H1 (cell line): ENCODE results near the gene PEAK1. TPM values are rescaled to one million over a fixed set of nuclear protein-coding genes. Genes with fewer than 3 reads are reported as not detected.

Experiments used
- CTCF ChIA-PET: fragments of 300-600 bp; sonication (Branson Sonifier 250); formaldehyde crosslinking; loops from one replicate; lab custom pipeline; 2021; ENCODE audit not compliant: partially characterized antibody; lab: Charles Lee
- POLR2A ChIA-PET: fragments of 300-600 bp; sonication (Branson Sonifier 250); formaldehyde crosslinking; loops from one replicate; lab custom pipeline; 2021; ENCODE audit warnings: inconsistent platforms; ENCODE audit not compliant: partially characterized antibody; lab: Charles Lee
- DNase-seq, 2 experiments: peaks; one replicate each; pipeline versions ENCODE4 v3.0.0 to v3.0.0-alpha.2; 2010 to 2022; ENCODE audit warnings: low spot score in 2 of 2, low read depth in 1 of 2, mixed read lengths in 1 of 2
- FAIRE-seq: peaks from 2 replicates; lab custom pipeline; 2011; peaks lifted over from hg19 to GRCh38; lab: Jason Lieb, UNC
- H2AFZ ChIP-seq: 2 replicates; pipeline ENCODE4 v1.8.1; 2012; ENCODE audit warnings: low read length, inconsistent platforms
- H2AK5ac ChIP-seq: 2 replicates; pipeline ENCODE4 v1.6.1; 2013; ENCODE audit warnings: low read depth, low read length
- H2BK120ac ChIP-seq: replicated peaks from 2 replicates; pipeline ENCODE3; 2013; ENCODE audit warnings: low read depth, low read length, inconsistent platforms
- H2BK12ac ChIP-seq: 2 replicates; pipeline ENCODE4 v1.6.1; 2013; ENCODE audit warnings: low read depth, low read length
- H2BK15ac ChIP-seq: 2 replicates; pipeline ENCODE4 v1.6.1; 2013; ENCODE audit warnings: low read length
- H2BK20ac ChIP-seq: 2 replicates; pipeline ENCODE4 v1.6.1; 2013; ENCODE audit warnings: low read length
- H2BK5ac ChIP-seq: 2 replicates; pipeline ENCODE4 v1.6.1; 2013; ENCODE audit warnings: low read depth, low read length
- H3K14ac ChIP-seq: 2 replicates; pipeline ENCODE4 v1.6.1; 2013; ENCODE audit warnings: inconsistent platforms; ENCODE audit not compliant: insufficient read length
- H3K18ac ChIP-seq: 2 replicates; pipeline ENCODE4 v1.6.1; 2013; ENCODE audit warnings: low read length; ENCODE audit errors: extremely low read depth
- H3K23ac ChIP-seq: 2 replicates; pipeline ENCODE4 v1.6.1; 2013; ENCODE audit warnings: inconsistent platforms; ENCODE audit not compliant: insufficient read length
- H3K23me2 ChIP-seq: 2 replicates; pipeline ENCODE4 v1.6.1; 2013; ENCODE audit warnings: low read depth, low read length
- H3K27ac ChIP-seq: 2 replicates; pipeline ENCODE4 v1.6.1; 2011; ENCODE audit warnings: low read depth, low read length, inconsistent platforms
- H3K27me3 ChIP-seq, 4 experiments: replicated peaks in 1 of 4; 1 replicate in 1 of 4; 2 replicates in 3 of 4; pipeline versions ENCODE4 v1.6.1 to v1.8.1; 2011 to 2013; ENCODE audit warnings: low read length in 3 of 4, mild to moderate bottlenecking in 3 of 4, inconsistent platforms in 2 of 4, mixed read lengths in 2 of 4, moderate library complexity in 1 of 4; ENCODE audit not compliant: control insufficient read depth in 3 of 4, insufficient read depth in 3 of 4; ENCODE audit errors: extremely low read depth in 1 of 4
- H3K36me3 ChIP-seq, 4 experiments: 2 replicates each; pipeline versions ENCODE4 v1.6.1 to v1.8.1; 2011 to 2013; ENCODE audit warnings: mild to moderate bottlenecking in 4 of 4, low read length in 3 of 4, moderate library complexity in 2 of 4, control low read depth in 1 of 4, inconsistent platforms in 1 of 4; ENCODE audit not compliant: insufficient read depth in 4 of 4, control insufficient read depth in 2 of 4
- H3K4ac ChIP-seq: replicated peaks from 2 replicates; pipeline ENCODE3; 2013; ENCODE audit warnings: low read length, low read depth, mixed read lengths, inconsistent platforms; ENCODE audit not compliant: insufficient read length
- H3K4me1 ChIP-seq, 4 experiments: replicated peaks in 1 of 4; 1 replicate in 1 of 4; 2 replicates in 3 of 4; pipeline versions ENCODE4 v1.6.1 to v1.8.1; 2011 to 2013; ENCODE audit warnings: low read length in 3 of 4, inconsistent platforms in 2 of 4, mixed read lengths in 1 of 4; ENCODE audit not compliant: insufficient read depth in 4 of 4, control insufficient read depth in 3 of 4
- H3K4me2 ChIP-seq, 2 experiments: 2 replicates each; pipeline versions ENCODE4 v1.6.1 to v1.8.1; 2011 to 2013; ENCODE audit warnings: low read depth in 2 of 2, low read length in 2 of 2, control low read depth in 1 of 2, inconsistent platforms in 1 of 2, mild to moderate bottlenecking in 1 of 2; ENCODE audit not compliant: insufficient read depth in 1 of 2
- H3K4me3 ChIP-seq, 4 experiments: fragments of 200-600, 300-600 bp in 1 of 4; sonication (generic), shearing (Covaris generic), sonication (Bioruptor Twin) in 1 of 4; 2 replicates each; pipeline versions ENCODE4 v1.5.1 to v1.8.1; 2011 to 2016; ENCODE audit warnings: low read length in 4 of 4, low read depth in 3 of 4, control low read depth in 2 of 4, inconsistent platforms in 2 of 4, mild to moderate bottlenecking in 2 of 4, mixed read lengths in 1 of 4, moderate library complexity in 1 of 4; ENCODE audit not compliant: insufficient read depth in 2 of 4; ENCODE audit errors: extremely low read depth in 1 of 4
- H3K56ac ChIP-seq: replicated peaks from 2 replicates; pipeline ENCODE3; 2013; ENCODE audit warnings: low read depth, mild to moderate bottlenecking, mixed read lengths, low read length, inconsistent platforms; ENCODE audit not compliant: insufficient read length
- H3K79me1 ChIP-seq: 2 replicates; pipeline ENCODE4 v1.6.1; 2013; ENCODE audit warnings: low read depth, low read length, control low read depth
- H3K79me2 ChIP-seq, 2 experiments: 2 replicates each; pipeline versions ENCODE4 v1.6.1 to v1.8.1; 2012 to 2013; ENCODE audit warnings: low read length in 2 of 2, mild to moderate bottlenecking in 2 of 2, inconsistent platforms in 1 of 2; ENCODE audit not compliant: insufficient read depth in 2 of 2, control insufficient read depth in 1 of 2
- H3K9ac ChIP-seq, 4 experiments: replicated peaks in 1 of 4; 1 replicate in 1 of 4; 2 replicates in 3 of 4; pipeline versions ENCODE4 v1.6.1 to v1.8.1; 2011 to 2013; ENCODE audit warnings: low read depth in 3 of 4, low read length in 3 of 4, control low read depth in 2 of 4, mild to moderate bottlenecking in 2 of 4, moderate library complexity in 2 of 4, inconsistent platforms in 1 of 4; ENCODE audit errors: extremely low read depth in 1 of 4
- H3K9me3 ChIP-seq, 2 experiments: 2 replicates each; pipeline versions ENCODE4 v1.6.1 to v1.8.1; 2012 to 2013; ENCODE audit warnings: mild to moderate bottlenecking in 2 of 2, moderate library complexity in 2 of 2, control low read depth in 1 of 2, inconsistent platforms in 1 of 2, low read depth in 1 of 2, low read length in 1 of 2, mixed read lengths in 1 of 2; ENCODE audit not compliant: insufficient read depth in 2 of 2
- H4K20me1 ChIP-seq, 2 experiments: replicated peaks in 1 of 2; 2 replicates each; pipeline versions ENCODE3 to v1.8.1; 2011 to 2013; ENCODE audit warnings: inconsistent platforms in 2 of 2, low read length in 2 of 2, mild to moderate bottlenecking in 1 of 2; ENCODE audit not compliant: insufficient read depth in 2 of 2, control insufficient read depth in 1 of 2
- H4K5ac ChIP-seq: 2 replicates; pipeline ENCODE4 v1.6.1; 2013; ENCODE audit warnings: low read length, low read depth, mixed read lengths, inconsistent platforms; ENCODE audit not compliant: insufficient read length
- H4K8ac ChIP-seq: 2 replicates; pipeline ENCODE4 v1.8.0; 2013; ENCODE audit warnings: mild to moderate bottlenecking, moderate library complexity, low read length, inconsistent platforms; ENCODE audit not compliant: insufficient read depth; ENCODE audit errors: extremely low read depth
- H4K91ac ChIP-seq: replicated peaks from 2 replicates; pipeline ENCODE3; 2013; ENCODE audit warnings: low read length, mixed read lengths, inconsistent platforms; ENCODE audit not compliant: insufficient read length
- BRCA1 ChIP-seq: IDR thresholded peaks from 2 replicates; pipeline ENCODE4 v1.6.1; 2012; ENCODE audit warnings: low read depth, low read length, improper control_type of control experiment
- NANOG ChIP-seq: IDR thresholded peaks from 2 replicates; pipeline ENCODE4 v1.6.1; 2011; ENCODE audit warnings: low read length, low read depth, mild to moderate bottlenecking, inconsistent platforms; ENCODE audit not compliant: insufficient read depth, poor library complexity, severe bottlenecking
- RNF2 ChIP-seq: fragments of 200-900, 300-1000 bp; sonication (generic); IDR thresholded peaks from 2 replicates; pipeline ENCODE4 v1.7.1; 2016; ENCODE audit warnings: borderline replicate concordance, low read depth, mild to moderate bottlenecking, antibody characterized with exemption, low read length; ENCODE audit not compliant: poor library complexity, severe bottlenecking; ENCODE audit errors: missing control alignments
- WGBS, 2 experiments: shearing (Covaris generic) in 1 of 2; methylation state at CpG; one replicate each; pipeline versions ENCODE4 v1.1.6 to v1.1.7; 2013 to 2015; ENCODE audit warnings: low lambda C conversion rate in 2 of 2, mixed read lengths in 2 of 2, inconsistent platforms in 1 of 2, low coverage in 1 of 2, missing lambda C conversion rate in 1 of 2; ENCODE audit not compliant: insufficient replicate concordance in 2 of 2, insufficient coverage in 1 of 2, insufficient read length in 1 of 2; ENCODE audit errors: extremely low coverage in 1 of 2, missing lambda C conversion rate in 1 of 2; 5-methylcytosine and 5-hydroxymethylcytosine counted together
- polyA plus RNA-seq, 7 experiments: library from polyadenylated mRNA; depleted of rRNA in 3 of 7; stranded (reverse) in 5 of 7; unstranded in 2 of 7; fragments of >200 nt in 5 of 7; fragments of 200-250 nt in 2 of 7; gene quantifications; 1 replicate in 5 of 7; 2 replicates in 1 of 7; 4 replicates in 1 of 7; pipeline versions ENCODE4 v1.2.1 to v1.2.3, GENCODE V29; 2011 to 2013; ENCODE audit warnings: missing spikeins in 2 of 7, mixed read lengths in 2 of 7
- total RNA-seq: library from RNA; stranded (reverse); fragmentation: NEBNext Ultra II Directional; extraction: Animal tissue kit (Norgen Biotek cat#: 25700); gene quantifications from 2 replicates; pipeline ENCODE4 v1.2.1, GENCODE V29; 2021
- TF ChIP-seq, protein P1 (sequence below): IDR thresholded peaks from 2 replicates; pipeline ENCODE4 v1.6.1; 2011; ENCODE audit warnings: low read length, improper control_type of control experiment

Gene PEAK1
- total and polyA plus RNA-seq, 2 of the 8 experiments (the other 6 are each of a cell fraction or from before 2014, with no cell fraction given) = 8.8 to 44.8 TPM

DNA sequence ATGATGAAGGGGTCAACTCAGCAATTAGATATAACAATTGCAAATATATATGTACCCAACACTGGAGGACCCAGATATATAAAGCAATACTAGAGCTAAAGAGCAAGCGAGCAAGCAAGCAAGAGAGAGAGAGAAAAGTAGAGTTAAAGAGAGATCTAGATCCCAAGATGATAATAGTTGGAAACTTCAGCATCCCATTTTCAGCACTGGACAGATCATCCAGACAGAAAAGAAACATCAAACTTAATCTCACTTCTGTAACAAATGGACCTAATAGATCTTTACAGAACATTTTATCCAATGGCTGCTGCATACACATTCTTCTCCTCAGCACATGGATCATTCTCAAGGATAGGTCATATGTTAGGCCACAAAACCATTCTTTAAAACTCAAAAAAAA, 23.2 kb downstream of the PEAK1 start:
- no peak for FAIRE-seq

More for the DNA sequence above, 23.2 kb downstream of the PEAK1 start:
- Histone ChIP-seq H2AFZ (no peak overlapping the region), H3K4ac (no peak overlapping the region), H3K23ac (no peak overlapping the region), H2BK15ac (no peak overlapping the region), H2BK12ac (no peak overlapping the region), H3K4me2 (no peak overlapping the region), H2BK20ac (no peak overlapping the region), H3K18ac (no peak overlapping the region), H2AK5ac (no peak overlapping the region), H3K36me3 (no peaks in the 10 kb centered on the region; a peak in 2 of 8 replicates), H4K5ac (no peak overlapping the region), H2BK5ac (no peak overlapping the region), H4K91ac (no peak overlapping the region), H3K79me1 (peaks cover 7% of the 10 kb centered on the region), H2BK120ac (no peak overlapping the region), H3K27me3 (no peaks in the 10 kb centered on the region), H3K4me1 (peaks cover 0 to 4% (median 0%) of the 10 kb centered on the region in 4 experiments; a peak in 1 of 7 replicates), H3K23me2 (no peaks in the 10 kb centered on the region), H3K56ac (no peak overlapping the region), H4K20me1 (peaks cover 0 to 2% of the 10 kb centered on the region in 2 experiments), H3K79me2 (peaks cover 0 to 94% of the 10 kb centered on the region in 2 experiments; a peak in 3 of 4 replicates), H3K9me3 (peaks cover 3 to 5% of the 10 kb centered on the region in 2 experiments; a peak in 2 of 4 replicates), H3K4me3 (no peak overlapping the region), H3K27ac (no peak overlapping the region), H4K8ac (no peak overlapping the region), H3K14ac (no peak overlapping the region), H3K9ac (no peak overlapping the region)
- no peak for DNase-seq
- no peak for TF ChIP-seq BRCA1
- TF ChIP-seq RNF2 = no peak
- TF ChIP-seq, protein P1, sequence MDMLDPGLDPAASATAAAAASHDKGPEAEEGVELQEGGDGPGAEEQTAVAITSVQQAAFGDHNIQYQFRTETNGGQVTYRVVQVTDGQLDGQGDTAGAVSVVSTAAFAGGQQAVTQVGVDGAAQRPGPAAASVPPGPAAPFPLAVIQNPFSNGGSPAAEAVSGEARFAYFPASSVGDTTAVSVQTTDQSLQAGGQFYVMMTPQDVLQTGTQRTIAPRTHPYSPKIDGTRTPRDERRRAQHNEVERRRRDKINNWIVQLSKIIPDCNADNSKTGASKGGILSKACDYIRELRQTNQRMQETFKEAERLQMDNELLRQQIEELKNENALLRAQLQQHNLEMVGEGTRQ = no peak
- no peak for TF ChIP-seq NANOG
- CTCF ChIA-PET = no interaction called here
- WGBS, 2 experiments = 95% methylated on average over 1 of the region's 1 CpG; no CpG with 5 or more reads in 1 of the 2 experiments
- POLR2A ChIA-PET = no interaction called here
